Measurements from ENCODE around the gene DCAF8L2.

DNA sequence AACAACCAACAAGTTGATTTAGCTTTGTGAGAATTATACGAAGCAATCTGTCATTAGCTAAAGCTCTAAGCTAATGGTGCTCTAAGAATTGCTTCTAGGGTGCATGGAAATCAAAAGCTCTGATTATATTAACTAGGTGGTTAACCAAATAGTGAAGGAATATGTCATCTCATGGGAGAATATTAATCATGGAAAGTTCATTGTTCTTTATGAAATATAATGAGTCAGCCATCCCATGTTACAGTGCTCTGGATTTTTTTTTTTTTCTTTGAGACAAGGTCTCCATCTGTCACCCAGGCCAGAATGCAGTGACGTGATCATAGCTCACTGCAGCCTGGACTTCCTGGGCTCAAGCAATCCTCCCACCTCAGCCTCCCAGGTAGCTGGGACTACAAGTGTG lies 10.5 kb downstream of the DCAF8L2 start:
- TF ChIP-seq EP300 (IDR thresholded peaks at IDR 0.05) (no peak), POLR2AphosphoS5 (IDR thresholded peaks at IDR 0.05) (no peak), POLR2A (IDR thresholded peaks at IDR 0.05) (no peak)
- TF ChIP-seq, protein P1, sequence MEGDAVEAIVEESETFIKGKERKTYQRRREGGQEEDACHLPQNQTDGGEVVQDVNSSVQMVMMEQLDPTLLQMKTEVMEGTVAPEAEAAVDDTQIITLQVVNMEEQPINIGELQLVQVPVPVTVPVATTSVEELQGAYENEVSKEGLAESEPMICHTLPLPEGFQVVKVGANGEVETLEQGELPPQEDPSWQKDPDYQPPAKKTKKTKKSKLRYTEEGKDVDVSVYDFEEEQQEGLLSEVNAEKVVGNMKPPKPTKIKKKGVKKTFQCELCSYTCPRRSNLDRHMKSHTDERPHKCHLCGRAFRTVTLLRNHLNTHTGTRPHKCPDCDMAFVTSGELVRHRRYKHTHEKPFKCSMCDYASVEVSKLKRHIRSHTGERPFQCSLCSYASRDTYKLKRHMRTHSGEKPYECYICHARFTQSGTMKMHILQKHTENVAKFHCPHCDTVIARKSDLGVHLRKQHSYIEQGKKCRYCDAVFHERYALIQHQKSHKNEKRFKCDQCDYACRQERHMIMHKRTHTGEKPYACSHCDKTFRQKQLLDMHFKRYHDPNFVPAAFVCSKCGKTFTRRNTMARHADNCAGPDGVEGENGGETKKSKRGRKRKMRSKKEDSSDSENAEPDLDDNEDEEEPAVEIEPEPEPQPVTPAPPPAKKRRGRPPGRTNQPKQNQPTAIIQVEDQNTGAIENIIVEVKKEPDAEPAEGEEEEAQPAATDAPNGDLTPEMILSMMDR (IDR thresholded peaks at IDR 0.05) = no peak
